K562 (cell line): ENCODE measurements around the gene SLC29A2. TPM values are rescaled to one million over a fixed set of nuclear protein-coding genes. Genes with fewer than 3 reads are reported as not detected.

Experiments used
- ELF1 ChIP-seq: fragments of 200-800 bp; sonication (Bioruptor generic); IDR thresholded peaks from 2 replicates; pipeline ENCODE4 v1.6.1; 2016; ENCODE audit warnings: missing genetic modification characterization, missing compliant biosample characterization
- HDAC1 ChIP-seq, 2 experiments: fragments of 450-650 bp; IDR thresholded peaks; 2 replicates each; pipeline ENCODE4 v1.6.1; 2016 to 2017; ENCODE audit warnings: inconsistent platforms in 1 of 2, mild to moderate bottlenecking in 1 of 2, moderate library complexity in 1 of 2
- JUN ChIP-seq, 2 experiments: sonication (generic) in 1 of 2; formaldehyde crosslinking in 1 of 2; IDR thresholded peaks; 2 replicates each; pipeline versions ENCODE4 v1.6.1 to v1.8.0; 2012 to 2022; ENCODE audit warnings: borderline replicate concordance in 2 of 2, mild to moderate bottlenecking in 2 of 2, improper control_type of control experiment in 1 of 2, low read depth in 1 of 2, low read length in 1 of 2, missing genetic modification reagents in 1 of 2
- KLF16 ChIP-seq: IDR thresholded peaks from 2 replicates; pipeline ENCODE4 v1.6.1; 2016; ENCODE audit warnings: antibody characterized with exemption
- RCOR1 ChIP-seq, 2 experiments: IDR thresholded peaks; 2 replicates each; pipeline ENCODE4 v1.6.1; 2012; ENCODE audit warnings: low read depth in 2 of 2, low read length in 2 of 2, borderline replicate concordance in 1 of 2, improper control_type of control experiment in 1 of 2
- STAT5A ChIP-seq: IDR thresholded peaks from 2 replicates; pipeline ENCODE4 v1.6.1; 2012; ENCODE audit warnings: low read length, inconsistent platforms, borderline replicate concordance
- ZNF140 ChIP-seq: fragments of 250-450 bp; sonication (Bioruptor Pico); IDR thresholded peaks from 2 replicates; pipeline ENCODE4 v1.8.0; 2021; ENCODE audit warnings: moderate library complexity, mild to moderate bottlenecking, inconsistent platforms
- polyA plus RNA-seq, 8 experiments: library from polyadenylated mRNA; depleted of rRNA in 4 of 8; stranded (reverse) in 5 of 8; unstranded in 3 of 8; fragments of >200 nt; fragmentation: Nextera tagmentation in 2 of 8; fragmentation: Illumina TruSeq in 1 of 8; extraction: Ambion mirVana in 2 of 8; extraction: Trizol in 1 of 8; gene quantifications; 2 replicates each; pipeline versions ENCODE4 v1.2.1 to v1.2.3, GENCODE V29; 2011 to 2014; ENCODE audit warnings: inconsistent platforms in 1 of 8, missing spikeins in 1 of 8
- total RNA-seq, 7 experiments: library from RNA; depleted of rRNA in 6 of 7; stranded (reverse); fragments of >200 nt in 6 of 7; fragmentation: Illumina TruSeq in 2 of 7; extraction: Trizol in 2 of 7; gene quantifications; 2 replicates each; pipeline versions ENCODE4 v1.2.1 to v1.2.3, GENCODE V29; 2011 to 2021; ENCODE audit warnings: low replicate concordance in 1 of 7
- TF ChIP-seq, protein P1 (sequence below): fragments of 200-800 bp; sonication (Bioruptor generic); IDR thresholded peaks from 2 replicates; pipeline ENCODE4 v1.6.1; 2016; ENCODE audit warnings: missing genetic modification characterization, missing compliant biosample characterization
- TF ChIP-seq, protein P2 (sequence below): fragments of 450-650 bp; formaldehyde crosslinking; IDR thresholded peaks from 2 replicates; pipeline ENCODE4 v1.4.0; 2022; ENCODE audit warnings: missing genetic modification characterization
- TF ChIP-seq, protein P3 (sequence below): fragments of 450-650 bp; IDR thresholded peaks from 2 replicates; pipeline ENCODE4 v1.6.1; 2018; ENCODE audit warnings: mild to moderate bottlenecking, low read depth; ENCODE audit not compliant: partially characterized antibody
- TF ChIP-seq, protein P4 (sequence below): fragments of 250-450 bp; sonication (Bioruptor Pico); IDR thresholded peaks from 2 replicates; pipeline ENCODE4 v1.6.1; 2021; ENCODE audit warnings: mild to moderate bottlenecking
- TF ChIP-seq, protein P5 (sequence below): sonication (generic); formaldehyde crosslinking; IDR thresholded peaks from 2 replicates; pipeline ENCODE4 v1.8.1; 2023; ENCODE audit warnings: mild to moderate bottlenecking, missing genetic modification reagents

SLC29A2 gene
- total and polyA plus RNA-seq, 9 of the 15 experiments (the other 6 are each of a cell fraction or from before 2014, with no cell fraction given) = 2.4 to 48.6 (median 14.2) TPM

DNA sequence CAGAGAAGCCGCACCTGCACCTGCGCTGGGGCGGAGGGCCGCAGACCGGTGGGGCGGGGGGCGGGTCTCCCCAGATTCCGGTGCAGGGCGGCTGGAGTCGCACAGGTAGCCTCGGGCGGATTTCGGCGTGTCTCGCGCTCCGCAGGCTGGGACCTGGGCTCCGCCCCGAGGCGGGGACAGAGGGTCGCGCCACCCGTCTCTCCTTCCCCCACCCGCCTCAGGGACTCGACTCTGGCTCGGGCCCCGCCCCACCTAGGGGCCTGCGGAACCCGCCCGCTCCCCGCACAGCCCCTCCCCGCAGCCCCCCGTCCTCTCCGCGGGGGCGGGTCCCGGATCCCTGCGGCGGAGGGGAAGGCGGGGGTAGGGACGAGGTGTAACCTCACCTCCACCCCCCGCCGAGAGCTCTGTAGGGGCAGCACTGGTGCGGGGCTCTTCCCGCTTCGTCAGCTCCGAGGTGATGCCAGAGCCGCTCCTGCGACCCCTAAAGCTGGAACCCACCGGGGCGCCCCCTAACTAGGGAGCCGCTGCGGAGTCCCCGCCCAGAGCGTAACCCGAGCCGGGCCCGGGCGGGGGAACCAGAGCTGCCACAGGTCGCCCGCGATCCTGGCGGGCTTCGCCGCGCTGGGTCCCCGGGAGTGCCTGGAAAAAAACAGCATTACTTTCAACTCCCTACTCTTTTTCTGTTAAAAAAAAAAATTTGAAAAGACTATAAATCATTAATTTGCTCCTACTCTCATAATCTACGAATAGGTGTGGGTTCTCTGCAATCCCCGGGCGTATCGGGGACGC, at the start of gene SLC29A2 (continued):
- TF ChIP-seq, protein P1, sequence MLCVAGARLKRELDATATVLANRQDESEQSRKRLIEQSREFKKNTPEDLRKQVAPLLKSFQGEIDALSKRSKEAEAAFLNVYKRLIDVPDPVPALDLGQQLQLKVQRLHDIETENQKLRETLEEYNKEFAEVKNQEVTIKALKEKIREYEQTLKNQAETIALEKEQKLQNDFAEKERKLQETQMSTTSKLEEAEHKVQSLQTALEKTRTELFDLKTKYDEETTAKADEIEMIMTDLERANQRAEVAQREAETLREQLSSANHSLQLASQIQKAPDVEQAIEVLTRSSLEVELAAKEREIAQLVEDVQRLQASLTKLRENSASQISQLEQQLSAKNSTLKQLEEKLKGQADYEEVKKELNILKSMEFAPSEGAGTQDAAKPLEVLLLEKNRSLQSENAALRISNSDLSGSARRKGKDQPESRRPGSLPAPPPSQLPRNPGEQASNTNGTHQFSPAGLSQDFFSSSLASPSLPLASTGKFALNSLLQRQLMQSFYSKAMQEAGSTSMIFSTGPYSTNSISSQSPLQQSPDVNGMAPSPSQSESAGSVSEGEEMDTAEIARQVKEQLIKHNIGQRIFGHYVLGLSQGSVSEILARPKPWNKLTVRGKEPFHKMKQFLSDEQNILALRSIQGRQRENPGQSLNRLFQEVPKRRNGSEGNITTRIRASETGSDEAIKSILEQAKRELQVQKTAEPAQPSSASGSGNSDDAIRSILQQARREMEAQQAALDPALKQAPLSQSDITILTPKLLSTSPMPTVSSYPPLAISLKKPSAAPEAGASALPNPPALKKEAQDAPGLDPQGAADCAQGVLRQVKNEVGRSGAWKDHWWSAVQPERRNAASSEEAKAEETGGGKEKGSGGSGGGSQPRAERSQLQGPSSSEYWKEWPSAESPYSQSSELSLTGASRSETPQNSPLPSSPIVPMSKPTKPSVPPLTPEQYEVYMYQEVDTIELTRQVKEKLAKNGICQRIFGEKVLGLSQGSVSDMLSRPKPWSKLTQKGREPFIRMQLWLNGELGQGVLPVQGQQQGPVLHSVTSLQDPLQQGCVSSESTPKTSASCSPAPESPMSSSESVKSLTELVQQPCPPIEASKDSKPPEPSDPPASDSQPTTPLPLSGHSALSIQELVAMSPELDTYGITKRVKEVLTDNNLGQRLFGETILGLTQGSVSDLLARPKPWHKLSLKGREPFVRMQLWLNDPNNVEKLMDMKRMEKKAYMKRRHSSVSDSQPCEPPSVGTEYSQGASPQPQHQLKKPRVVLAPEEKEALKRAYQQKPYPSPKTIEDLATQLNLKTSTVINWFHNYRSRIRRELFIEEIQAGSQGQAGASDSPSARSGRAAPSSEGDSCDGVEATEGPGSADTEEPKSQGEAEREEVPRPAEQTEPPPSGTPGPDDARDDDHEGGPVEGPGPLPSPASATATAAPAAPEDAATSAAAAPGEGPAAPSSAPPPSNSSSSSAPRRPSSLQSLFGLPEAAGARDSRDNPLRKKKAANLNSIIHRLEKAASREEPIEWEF (CRISPR knock-in tag) = no peak
- TF ChIP-seq JUN (IDR thresholded peaks at IDR 0.05; ENCODE audit: borderline replicate concordance, low read depth, low read length) (no peak), JUN (CRISPR knock-in tag; IDR thresholded peaks at IDR 0.05; ENCODE audit: borderline replicate concordance) (no peak), ZNF140 (CRISPR knock-in tag) (no peak), ELF1 (tag) (no peak), STAT5A (no peak), RCOR1 (IDR thresholded peaks at IDR 0.05; ENCODE audit: borderline replicate concordance in 1 of 2, low read depth in 2 of 2, low read length in 2 of 2) (peak in 1 of 2 experiments; percentile 11; a peak in 1 of 4 replicates), KLF16 (no peak; the same call in 1 of the 2 replicates), HDAC1 (IDR thresholded peaks at IDR 0.05) (peak in 1 of 2 experiments; percentile 9; a peak in 1 of 4 replicates)
- TF ChIP-seq, protein P2, sequence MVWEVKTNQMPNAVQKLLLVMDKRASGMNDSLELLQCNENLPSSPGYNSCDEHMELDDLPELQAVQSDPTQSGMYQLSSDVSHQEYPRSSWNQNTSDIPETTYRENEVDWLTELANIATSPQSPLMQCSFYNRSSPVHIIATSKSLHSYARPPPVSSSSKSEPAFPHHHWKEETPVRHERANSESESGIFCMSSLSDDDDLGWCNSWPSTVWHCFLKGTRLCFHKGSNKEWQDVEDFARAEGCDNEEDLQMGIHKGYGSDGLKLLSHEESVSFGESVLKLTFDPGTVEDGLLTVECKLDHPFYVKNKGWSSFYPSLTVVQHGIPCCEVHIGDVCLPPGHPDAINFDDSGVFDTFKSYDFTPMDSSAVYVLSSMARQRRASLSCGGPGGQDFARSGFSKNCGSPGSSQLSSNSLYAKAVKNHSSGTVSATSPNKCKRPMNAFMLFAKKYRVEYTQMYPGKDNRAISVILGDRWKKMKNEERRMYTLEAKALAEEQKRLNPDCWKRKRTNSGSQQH = no peak
- TF ChIP-seq, protein P3, sequence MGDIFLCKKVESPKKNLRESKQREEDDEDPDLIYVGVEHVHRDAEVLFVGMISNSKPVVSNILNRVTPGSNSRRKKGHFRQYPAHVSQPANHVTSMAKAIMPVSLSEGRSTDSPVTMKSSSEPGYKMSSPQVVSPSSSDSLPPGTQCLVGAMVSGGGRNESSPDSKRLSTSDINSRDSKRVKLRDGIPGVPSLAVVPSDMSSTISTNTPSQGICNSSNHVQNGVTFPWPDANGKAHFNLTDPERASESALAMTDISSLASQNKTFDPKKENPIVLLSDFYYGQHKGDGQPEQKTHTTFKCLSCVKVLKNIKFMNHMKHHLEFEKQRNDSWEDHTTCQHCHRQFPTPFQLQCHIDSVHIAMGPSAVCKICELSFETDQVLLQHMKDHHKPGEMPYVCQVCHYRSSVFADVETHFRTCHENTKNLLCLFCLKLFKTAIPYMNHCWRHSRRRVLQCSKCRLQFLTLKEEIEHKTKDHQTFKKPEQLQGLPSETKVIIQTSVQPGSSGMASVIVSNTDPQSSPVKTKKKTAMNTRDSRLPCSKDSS = no peak
- TF ChIP-seq, protein P4, sequence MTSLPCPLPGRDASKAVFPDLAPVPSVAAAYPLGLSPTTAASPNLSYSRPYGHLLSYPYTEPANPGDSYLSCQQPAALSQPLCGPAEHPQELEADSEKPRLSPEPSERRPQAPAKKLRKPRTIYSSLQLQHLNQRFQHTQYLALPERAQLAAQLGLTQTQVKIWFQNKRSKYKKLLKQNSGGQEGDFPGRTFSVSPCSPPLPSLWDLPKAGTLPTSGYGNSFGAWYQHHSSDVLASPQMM (CRISPR knock-in tag) = no peak
- TF ChIP-seq, protein P5, sequence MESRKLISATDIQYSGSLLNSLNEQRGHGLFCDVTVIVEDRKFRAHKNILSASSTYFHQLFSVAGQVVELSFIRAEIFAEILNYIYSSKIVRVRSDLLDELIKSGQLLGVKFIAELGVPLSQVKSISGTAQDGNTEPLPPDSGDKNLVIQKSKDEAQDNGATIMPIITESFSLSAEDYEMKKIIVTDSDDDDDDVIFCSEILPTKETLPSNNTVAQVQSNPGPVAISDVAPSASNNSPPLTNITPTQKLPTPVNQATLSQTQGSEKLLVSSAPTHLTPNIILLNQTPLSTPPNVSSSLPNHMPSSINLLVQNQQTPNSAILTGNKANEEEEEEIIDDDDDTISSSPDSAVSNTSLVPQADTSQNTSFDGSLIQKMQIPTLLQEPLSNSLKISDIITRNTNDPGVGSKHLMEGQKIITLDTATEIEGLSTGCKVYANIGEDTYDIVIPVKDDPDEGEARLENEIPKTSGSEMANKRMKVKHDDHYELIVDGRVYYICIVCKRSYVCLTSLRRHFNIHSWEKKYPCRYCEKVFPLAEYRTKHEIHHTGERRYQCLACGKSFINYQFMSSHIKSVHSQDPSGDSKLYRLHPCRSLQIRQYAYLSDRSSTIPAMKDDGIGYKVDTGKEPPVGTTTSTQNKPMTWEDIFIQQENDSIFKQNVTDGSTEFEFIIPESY (CRISPR knock-in tag) = no peak
